Middle frontal gyrus (tissue), 1 donor: ENCODE data around the gene MAPKAPK2.
"Not testable (repeated sequence)": the region's sequence is repeated elsewhere in the genome, so short reads cannot be mapped to it uniquely, and the experiment has no call there.

Source experiments
- DNase-seq: peaks from one replicate; pipeline ENCODE4 v3.0.0-alpha.2; 2015; ENCODE audit warnings: low spot score; ENCODE audit errors: extremely low spot score

MAPKAPK2 gene

DNA sequence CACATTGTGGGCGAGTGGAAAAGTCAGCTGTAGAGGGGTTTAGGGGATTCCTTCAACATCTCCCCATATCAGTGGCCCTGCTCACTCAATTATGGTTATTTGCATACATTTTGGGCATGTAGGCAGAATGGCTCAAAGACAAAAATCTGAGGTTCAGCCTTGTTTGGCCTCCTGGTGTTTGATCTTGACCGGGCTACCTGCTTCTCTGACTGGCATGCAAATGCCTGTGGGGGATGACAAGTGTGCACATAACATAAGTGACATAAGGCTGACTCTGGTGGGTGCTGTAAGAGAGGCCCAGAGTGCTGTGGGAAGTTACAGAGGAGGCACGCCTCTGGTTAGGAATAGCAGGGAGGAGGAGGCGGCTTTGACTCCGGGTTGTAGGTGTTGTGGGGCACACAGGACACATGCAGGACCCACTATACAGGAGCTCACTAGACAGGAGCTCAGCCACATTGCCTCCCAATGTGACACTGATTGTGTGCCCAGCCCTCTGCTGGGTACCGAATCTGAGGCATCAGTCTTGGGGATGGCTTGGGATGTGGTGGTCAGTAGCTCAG is 56.5 kb downstream of the MAPKAPK2 start:
- DNase-seq: no peak

- no peak for DNase-seq
Measured at GRCh38 chr1:206742719-206743383, 58.1 kb downstream of the MAPKAPK2 start.

DNA sequence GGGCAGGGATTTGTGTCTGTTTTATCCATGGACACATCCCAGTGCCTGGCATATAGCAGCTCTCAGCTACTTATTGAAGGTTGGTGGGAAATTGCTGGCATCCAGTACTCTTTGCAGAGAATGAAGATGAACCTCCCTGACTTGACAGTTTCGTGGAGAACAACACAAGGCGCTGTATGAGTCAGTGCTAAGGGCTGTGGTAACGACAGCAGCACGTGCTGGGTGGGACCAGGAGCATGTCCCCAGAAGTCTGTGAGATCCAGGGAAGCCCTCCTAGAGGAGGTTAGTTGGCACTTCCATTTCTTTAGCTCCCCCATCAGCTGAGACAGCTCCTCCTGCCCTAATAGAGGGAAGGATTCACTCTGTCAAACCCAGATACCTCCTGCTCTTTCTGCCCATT is 60.0 kb downstream of the MAPKAPK2 start:
- DNase-seq: no peak

- no peak for DNase-seq
Measured at GRCh38 chr1:206745301-206745700, 60.6 kb downstream of the MAPKAPK2 start.

DNA sequence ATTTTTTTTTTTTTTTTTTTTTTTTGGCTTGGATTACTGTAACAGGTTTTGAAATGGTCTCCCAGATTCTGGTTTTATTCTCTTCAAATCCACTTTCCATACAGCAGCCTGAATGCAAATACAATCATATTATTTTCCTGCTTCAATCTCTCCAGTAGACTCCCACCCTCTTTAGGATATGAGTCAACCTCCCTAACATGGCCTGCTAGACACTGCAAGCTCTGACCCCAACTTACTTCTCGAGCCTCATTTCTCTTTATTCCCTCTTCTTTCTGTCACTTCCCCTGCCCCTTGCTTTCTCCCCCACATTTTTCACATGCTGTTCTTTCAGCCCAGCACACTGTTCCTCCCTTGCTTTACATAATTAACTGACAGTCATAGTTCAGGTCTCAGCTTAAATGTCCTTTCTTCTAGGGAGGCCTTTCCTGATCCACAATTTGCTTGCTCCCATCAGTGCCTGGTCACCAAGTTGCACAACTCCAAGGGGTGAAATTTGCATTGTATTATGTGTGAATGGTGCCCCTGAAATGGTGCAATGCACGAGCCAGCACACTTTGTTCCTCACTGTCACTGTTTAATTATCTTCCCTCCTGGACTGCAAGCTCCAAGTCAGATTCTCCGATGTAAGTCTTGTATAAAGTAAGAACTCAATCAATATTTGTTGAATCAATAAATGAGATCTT is 63.8 kb downstream of the MAPKAPK2 start:
- DNase-seq: no peak

DNA sequence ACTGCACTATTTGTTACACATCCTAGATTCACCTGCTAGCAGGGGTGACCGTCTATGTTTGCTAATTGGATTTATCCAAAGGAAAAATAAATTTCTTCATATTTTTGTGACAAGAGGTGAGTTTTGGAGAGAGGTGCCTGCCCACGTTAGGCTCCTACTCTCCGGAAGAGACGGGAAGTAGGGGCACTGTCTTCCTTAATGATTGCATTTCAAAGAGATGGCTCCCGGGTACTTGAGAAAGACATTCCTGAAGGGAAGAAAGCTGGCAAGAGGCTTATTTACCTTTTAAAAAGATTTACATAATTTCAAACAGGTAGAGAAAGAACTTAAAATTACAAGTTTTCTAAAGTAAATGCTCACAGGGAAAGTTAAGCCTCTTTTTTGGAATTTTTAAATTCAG is 67.2 kb downstream of the MAPKAPK2 start:
- no peak for DNase-seq

GRCh38 chr1:206752481-206752880 is 67.8 kb downstream of the MAPKAPK2 start:
- DNase-seq: no peak

DNA sequence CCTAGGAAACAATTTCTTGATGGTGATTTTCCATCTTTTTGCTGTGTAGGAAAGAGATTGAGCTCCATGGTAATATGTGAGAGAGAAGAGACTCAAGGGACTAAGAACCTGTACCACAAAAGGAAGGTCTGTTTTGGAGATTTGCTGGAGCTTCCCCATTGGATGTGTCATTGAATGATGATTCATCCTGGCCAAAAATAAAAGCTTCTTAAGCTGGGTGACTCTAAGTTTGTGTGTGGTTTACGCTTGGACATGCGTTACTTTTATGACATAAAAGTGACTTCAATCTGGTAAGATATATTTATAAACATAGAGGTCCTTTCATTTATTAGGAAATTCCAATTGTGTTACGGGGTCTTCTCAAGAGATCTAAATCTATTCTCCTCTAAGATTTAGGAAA is 68.4 kb downstream of the MAPKAPK2 start:
- no peak for DNase-seq

GRCh38 chr1:206754011-206754410 is 69.3 kb downstream of the MAPKAPK2 start:
- DNase-seq: no peak

GRCh38 chr1:206757524-206758266 is 73.0 kb downstream of the MAPKAPK2 start:
- DNase-seq: no peak

DNA sequence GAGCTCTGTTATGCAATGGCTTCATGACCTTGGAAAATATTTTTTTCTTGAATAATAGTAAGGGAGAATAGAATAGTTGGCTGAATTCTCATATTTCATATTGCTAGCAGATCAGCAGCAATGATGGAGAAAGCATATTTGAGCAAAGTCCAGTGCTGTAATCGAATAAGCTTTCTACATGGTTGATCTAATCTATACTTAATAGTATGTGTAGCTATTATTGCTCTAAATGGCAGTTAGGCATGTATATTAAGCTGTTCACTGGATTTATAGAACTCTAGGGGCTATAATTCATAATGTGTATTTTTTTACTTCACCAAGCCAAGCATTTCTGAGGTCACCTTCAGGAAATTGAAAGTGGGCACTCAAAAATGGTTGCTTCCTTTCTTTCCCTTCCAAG is 75.9 kb downstream of the MAPKAPK2 start:
- DNase-seq: no peak

DNA sequence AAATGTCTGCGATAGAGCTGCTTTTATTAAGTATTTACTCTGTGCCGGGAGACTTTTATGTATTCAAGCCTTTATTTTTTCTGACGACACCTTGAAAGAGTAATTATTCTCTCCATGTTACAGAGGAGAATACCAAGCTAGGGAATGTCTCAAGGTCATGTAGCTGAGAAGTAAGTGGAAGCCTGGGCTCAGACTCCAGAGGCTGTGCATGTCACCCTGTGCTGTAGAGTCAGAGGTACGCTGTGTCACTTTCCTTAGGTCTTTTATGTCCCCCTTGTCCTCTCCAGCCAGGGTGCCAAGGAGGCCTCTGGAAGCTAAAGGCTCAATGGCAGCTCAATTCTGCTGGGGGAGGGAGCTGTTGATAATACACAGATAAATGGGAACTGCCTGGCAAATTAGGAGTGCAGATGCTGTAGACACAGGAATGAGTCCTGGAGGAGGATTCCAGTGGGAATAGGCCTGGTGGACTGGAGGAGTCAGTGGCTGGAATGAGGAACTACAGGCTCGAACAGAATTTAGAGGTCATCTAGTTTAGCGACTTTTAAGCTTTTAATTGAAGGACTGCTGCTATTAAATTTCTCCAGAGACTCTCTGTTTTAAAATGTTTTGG is 76.6 kb downstream of the MAPKAPK2 start:
- DNase-seq: no peak

- DNase-seq: not testable (repeated sequence)
Measured at GRCh38 chr1:206762741-206763364, 78.1 kb downstream of the MAPKAPK2 start.

GRCh38 chr1:206765771-206766170 is 81.1 kb downstream of the MAPKAPK2 start:
- not testable (repeated sequence) for DNase-seq

DNA sequence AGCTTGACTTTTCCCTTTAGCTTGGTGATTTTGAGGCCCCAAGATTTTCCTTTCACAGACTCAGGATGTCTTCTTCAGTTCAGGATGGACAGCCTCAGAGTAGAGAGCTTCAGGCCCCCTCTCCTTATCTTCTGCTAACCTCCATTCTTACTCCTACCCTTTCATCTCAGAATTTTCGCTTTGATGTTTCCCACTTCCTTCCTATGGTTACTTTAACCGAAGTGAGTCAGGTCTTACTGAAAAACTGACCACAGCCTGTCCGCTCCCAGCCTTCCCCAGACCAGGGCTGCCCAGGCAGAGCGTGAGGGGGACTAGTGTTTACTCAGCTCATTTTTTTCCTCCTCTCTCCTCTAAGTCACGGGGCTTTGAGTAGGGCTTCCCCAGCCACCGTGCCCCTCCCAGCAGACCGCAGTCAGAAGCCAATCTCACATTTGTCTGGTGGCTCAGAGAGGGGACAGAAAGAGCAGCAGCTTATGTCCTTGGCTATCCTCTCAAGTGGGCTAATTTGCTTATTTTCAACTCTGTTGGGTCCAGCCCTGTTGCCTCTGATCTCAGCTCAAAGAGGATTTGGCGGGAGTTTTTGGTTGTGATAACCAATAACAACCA is 81.6 kb downstream of the MAPKAPK2 start:
- DNase-seq: no peak

DNA sequence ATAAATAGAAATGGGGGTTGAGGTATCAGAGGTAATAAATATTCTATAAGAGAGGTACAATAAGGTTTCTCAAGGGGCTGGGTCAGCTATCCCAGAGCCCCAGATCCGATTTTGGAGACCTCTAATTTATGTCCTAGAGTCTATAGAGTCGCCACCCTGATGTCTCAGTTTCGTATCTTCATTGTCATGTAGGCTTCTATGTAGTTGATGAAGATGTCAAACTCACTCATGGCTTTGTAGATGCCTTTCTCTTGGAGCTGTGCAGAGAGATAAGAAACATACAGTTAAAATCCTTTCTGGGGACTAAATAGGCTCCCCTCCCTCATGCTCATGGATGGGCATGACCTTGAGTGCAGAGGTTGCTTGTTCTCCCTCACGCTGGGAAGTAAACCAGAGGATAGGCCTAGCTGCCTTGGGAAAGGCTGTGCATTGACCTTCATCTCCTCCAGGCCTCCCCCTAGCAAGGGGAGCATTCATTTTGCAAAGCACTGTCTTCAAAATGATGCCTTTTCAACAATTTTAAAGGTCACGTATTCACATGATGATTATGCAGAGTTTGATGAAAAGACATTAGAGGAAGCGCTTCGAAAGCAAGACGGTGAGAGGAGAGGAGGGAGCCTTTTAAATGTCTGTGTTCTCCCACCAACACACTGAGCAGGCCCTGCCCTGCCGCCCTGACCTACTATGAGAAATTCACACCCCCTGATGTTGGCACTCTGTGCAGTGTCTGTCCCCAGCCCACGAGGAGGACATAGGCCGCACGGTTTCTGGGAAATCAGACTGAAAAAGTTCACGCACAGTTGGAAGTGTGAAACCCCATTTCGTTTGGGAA is 84.0 kb downstream of the MAPKAPK2 start:
- no peak for DNase-seq

GRCh38 chr1:206769304-206769731 is 84.6 kb downstream of the MAPKAPK2 start:
- no peak for DNase-seq

DNA sequence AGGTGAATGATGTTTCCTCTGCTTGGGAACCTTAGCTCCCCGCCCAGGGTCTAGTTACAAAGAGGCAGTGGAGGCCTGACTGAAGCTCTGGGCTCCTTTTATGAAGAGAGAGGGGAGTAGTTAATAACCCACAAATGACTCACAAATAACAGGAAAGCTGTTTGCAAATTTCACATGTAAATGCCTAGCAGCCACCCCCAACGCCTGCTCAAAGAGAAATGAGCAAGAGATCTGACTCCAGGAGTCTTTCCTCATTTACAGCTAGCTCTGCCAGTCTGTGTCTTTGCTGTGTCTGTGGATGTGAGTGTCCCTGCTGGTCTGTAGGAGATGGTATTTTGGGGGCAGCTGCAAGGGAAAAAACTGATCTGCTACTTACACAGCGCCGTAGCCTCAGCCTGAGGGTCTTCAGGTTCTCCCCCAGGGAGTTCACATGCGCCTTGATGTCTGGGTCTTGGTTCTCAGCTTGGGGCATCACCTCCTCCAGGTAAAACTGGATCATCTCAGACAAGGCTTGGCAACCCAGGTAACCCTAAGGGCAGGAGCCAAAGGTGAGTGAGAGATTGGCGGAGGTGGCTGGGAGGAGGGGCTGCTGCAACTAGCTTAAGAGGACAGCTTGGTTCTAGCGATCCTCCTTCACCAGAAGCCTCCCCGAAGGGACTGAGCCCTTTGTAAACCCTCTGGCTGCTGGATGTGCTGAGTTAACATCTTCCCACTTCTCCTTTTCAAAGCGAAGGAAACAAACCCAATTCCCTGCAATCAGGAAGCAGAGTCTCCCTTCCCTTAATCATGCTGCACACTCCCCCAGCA is 86.0 kb downstream of the MAPKAPK2 start, which contains the start of gene IL19:
Gene IL19, plus strand, starts transcription at position 243 of the 807 bp plus-strand sequence. CDS start 65,890 bp downstream, outside the sequence.
- no peak for DNase-seq

DNA sequence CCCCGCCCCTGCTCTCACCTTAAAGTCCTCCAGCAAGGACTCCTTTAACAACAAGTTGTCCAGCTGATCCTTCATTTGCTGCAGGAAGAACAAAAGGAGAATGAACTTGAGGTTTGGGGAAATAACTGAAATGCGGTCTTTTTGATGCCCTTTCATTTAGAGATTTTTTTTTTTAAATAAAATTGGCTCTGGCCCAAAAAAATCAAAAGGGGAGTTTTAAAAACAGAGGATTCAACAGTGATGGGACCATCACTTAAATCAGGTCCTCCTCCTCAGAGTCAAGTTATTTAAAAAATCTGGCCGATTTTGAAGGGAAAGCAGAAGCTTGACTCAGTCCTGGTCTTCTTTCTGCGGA is 86.6 kb downstream of the MAPKAPK2 start:
- DNase-seq: no peak
